HepG2 (cell line): ENCODE data around the gene CYLD.

ENCODE experiments used
- FOXK2 ChIP-seq: fragments of 450-650 bp; IDR thresholded peaks from 2 replicates; pipeline ENCODE4 v1.6.1; 2016
- NR2F2 ChIP-seq: IDR thresholded peaks from 2 replicates; pipeline ENCODE4 v1.6.1; 2012; ENCODE audit warnings: low read depth, inconsistent platforms, borderline replicate concordance
- SP4 ChIP-seq: sonication (generic); formaldehyde crosslinking; IDR thresholded peaks from 2 replicates; pipeline ENCODE4 v1.8.1; 2023; ENCODE audit warnings: mild to moderate bottlenecking, missing genetic modification reagents
- ZC3H13 ChIP-seq: sonication (generic); formaldehyde crosslinking; IDR thresholded peaks from 2 replicates; pipeline ENCODE4 v1.8.1; 2023; ENCODE audit warnings: mild to moderate bottlenecking, missing genetic modification reagents, moderate library complexity

GRCh38 chr16:50765861-50766260, 24.0 kb downstream of the CYLD start:
- no peak for TF ChIP-seq ZC3H13 (CRISPR knock-in tag)
- no peak for TF ChIP-seq FOXK2
- no peak for TF ChIP-seq NR2F2
- no peak for TF ChIP-seq SP4
